Effector memory CD4-positive, alpha-beta T cell (primary cell): ENCODE measurements around the gene IFITM10.

ENCODE experiments used
- DNase-seq, 3 donors: peaks; one replicate each; pipeline ENCODE4 v3.0.0-alpha.2; 2020
- H3K27ac ChIP-seq: 2 replicates; pipeline ENCODE4 v1.7.0; 2013; ENCODE audit warnings: mild to moderate bottlenecking, low read length, moderate library complexity; ENCODE audit not compliant: insufficient read depth, poor library complexity, severe bottlenecking
- H3K27me3 ChIP-seq: replicated peaks from 2 replicates; pipeline ENCODE4 v1.7.0; 2013; ENCODE audit warnings: mild to moderate bottlenecking, low read length; ENCODE audit not compliant: insufficient read depth, control insufficient read depth, poor library complexity, severe bottlenecking
- H3K36me3 ChIP-seq: 2 replicates; pipeline ENCODE4 v1.7.0; 2013; ENCODE audit warnings: mild to moderate bottlenecking, low read length, moderate library complexity; ENCODE audit not compliant: control insufficient read depth, insufficient read depth
- H3K4me1 ChIP-seq: 2 replicates; pipeline ENCODE4 v1.7.0; 2013; ENCODE audit warnings: low read length, mild to moderate bottlenecking; ENCODE audit not compliant: control insufficient read depth, insufficient read depth, poor library complexity, severe bottlenecking
- H3K4me3 ChIP-seq: 2 replicates; pipeline ENCODE4 v1.7.0; 2013; ENCODE audit warnings: low read length, low read depth, mild to moderate bottlenecking; ENCODE audit not compliant: insufficient read depth, poor library complexity, severe bottlenecking
- H3K9me3 ChIP-seq: 2 replicates; pipeline ENCODE4 v1.7.0; 2013; ENCODE audit warnings: mild to moderate bottlenecking, low read length, moderate library complexity; ENCODE audit not compliant: control insufficient read depth

IFITM10 gene

GRCh38 chr11:1783725-1784529 is 33.5 kb upstream of the IFITM10 start:
- Histone ChIP-seq H3K9me3 (no peaks in the 10 kb centered on the region), H3K27ac (no peak overlapping the region), H3K4me1 (no peaks in the 10 kb centered on the region), H3K27me3 (no peaks in the 10 kb centered on the region), H3K36me3 (no peaks in the 10 kb centered on the region), H3K4me3 (no peak overlapping the region)
- no peak for DNase-seq

- Histone ChIP-seq H3K4me1 (no peaks in the 10 kb centered on the region), H3K27ac (no peak overlapping the region), H3K4me3 (no peak overlapping the region), H3K27me3 (no peaks in the 10 kb centered on the region), H3K9me3 (no peaks in the 10 kb centered on the region), H3K36me3 (no peaks in the 10 kb centered on the region)
- no peak for DNase-seq
Measured at GRCh38 chr11:1782831-1783724, 32.7 kb upstream of the IFITM10 start.

GRCh38 chr11:1782031-1782590 is 31.7 kb upstream of the IFITM10 start:
- no peaks in the 10 kb centered on the region for H3K27me3 ChIP-seq
- no peak for DNase-seq
- no peak overlapping the region for H3K4me3 ChIP-seq
- no peaks in the 10 kb centered on the region for H3K9me3 ChIP-seq
- H3K4me1 ChIP-seq, result no peaks in the 10 kb centered on the region
- no peak overlapping the region for H3K27ac ChIP-seq
- no peaks in the 10 kb centered on the region for H3K36me3 ChIP-seq

- no peaks in the 10 kb centered on the region for H3K4me1 ChIP-seq
Measured at GRCh38 chr11:1781593-1781975, 31.2 kb upstream of the IFITM10 start.

GRCh38 chr11:1780700-1781592 is 30.6 kb upstream of the IFITM10 start:
- no peaks in the 10 kb centered on the region for H3K27me3 ChIP-seq
- no peak overlapping the region for H3K4me3 ChIP-seq
- no peak overlapping the region for H3K27ac ChIP-seq
- no peaks in the 10 kb centered on the region for H3K9me3 ChIP-seq
- no peaks in the 10 kb centered on the region for H3K36me3 ChIP-seq
- H3K4me1 ChIP-seq, result no peaks in the 10 kb centered on the region
- DNase-seq, result no peak

More at GRCh38 chr11:1781593-1781975, 31.2 kb upstream of the IFITM10 start:
- Histone ChIP-seq H3K36me3 (no peaks in the 10 kb centered on the region), H3K4me3 (no peak overlapping the region), H3K9me3 (no peaks in the 10 kb centered on the region), H3K27me3 (no peaks in the 10 kb centered on the region), H3K27ac (no peak overlapping the region)
- no peak for DNase-seq

GRCh38 chr11:1779806-1780699 is 29.7 kb upstream of the IFITM10 start:
- DNase-seq, result no peak
- Histone ChIP-seq H3K4me3 (no peak overlapping the region), H3K27ac (no peak overlapping the region), H3K4me1 (no peaks in the 10 kb centered on the region), H3K36me3 (no peaks in the 10 kb centered on the region), H3K9me3 (no peaks in the 10 kb centered on the region), H3K27me3 (no peaks in the 10 kb centered on the region)

GRCh38 chr11:1779034-1779805 is 28.8 kb upstream of the IFITM10 start:
- Histone ChIP-seq H3K36me3 (no peaks in the 10 kb centered on the region), H3K27ac (no peak overlapping the region), H3K27me3 (no peaks in the 10 kb centered on the region), H3K4me1 (no peaks in the 10 kb centered on the region), H3K9me3 (no peaks in the 10 kb centered on the region), H3K4me3 (no peak overlapping the region)
- DNase-seq, result no peak

- H3K27ac ChIP-seq, result no peak overlapping the region
- H3K9me3 ChIP-seq, result no peaks in the 10 kb centered on the region
- no peaks in the 10 kb centered on the region for H3K4me1 ChIP-seq
Measured at GRCh38 chr11:1778141-1778911, 27.9 kb upstream of the IFITM10 start.

More at GRCh38 chr11:1778141-1778911, 27.9 kb upstream of the IFITM10 start:
- DNase-seq, result no peak
- H3K4me3 ChIP-seq, result no peak overlapping the region
- H3K27me3 ChIP-seq, result no peaks in the 10 kb centered on the region
- H3K36me3 ChIP-seq, result no peaks in the 10 kb centered on the region
